OCI-LY1 (cell line): ENCODE data around the gene TMEM233.

Experiments used
- H2AFZ ChIP-seq: fragments of 200-600 bp; sonication (generic), shearing (Covaris generic); 2 replicates; pipeline ENCODE4 v1.6.0; 2014; ENCODE audit warnings: antibody characterized with exemption, mild to moderate bottlenecking, low read length
- H3F3A ChIP-seq: fragments of 200-600 bp; sonication (generic), shearing (Covaris generic); 2 replicates; pipeline ENCODE4 v1.6.0; 2014; ENCODE audit warnings: mild to moderate bottlenecking, antibody characterized with exemption, low read length, moderate library complexity; ENCODE audit not compliant: insufficient read depth
- H3K27ac ChIP-seq: fragments of 200-600 bp; sonication (generic); 2 replicates; pipeline ENCODE4 v1.5.1; 2014; ENCODE audit warnings: low read length, mixed run types, mild to moderate bottlenecking, low read depth; ENCODE audit not compliant: poor library complexity, severe bottlenecking
- H3K27me3 ChIP-seq: fragments of 200-600 bp; sonication (generic); 2 replicates; pipeline ENCODE4 v1.6.0; 2014; ENCODE audit warnings: antibody characterized with exemption, mild to moderate bottlenecking, low read length, moderate library complexity; ENCODE audit not compliant: insufficient read depth
- H3K36me3 ChIP-seq: fragments of 200-600 bp; sonication (generic); 2 replicates; pipeline ENCODE4 v1.6.1; 2014; ENCODE audit warnings: mild to moderate bottlenecking, antibody characterized with exemption, low read length, moderate library complexity, mixed read lengths; ENCODE audit not compliant: insufficient read depth
- H3K4me1 ChIP-seq: fragments of 200-600 bp; sonication (generic); 2 replicates; pipeline ENCODE4 v1.5.1; 2014; ENCODE audit warnings: mild to moderate bottlenecking, low read length, moderate library complexity; ENCODE audit not compliant: insufficient read depth, severe bottlenecking
- H3K4me2 ChIP-seq: fragments of 200-600 bp; sonication (generic), shearing (Covaris generic); 2 replicates; pipeline ENCODE4 v1.6.1; 2014; ENCODE audit warnings: low read length
- H3K4me3 ChIP-seq: fragments of 200-600 bp; sonication (generic); 2 replicates; pipeline ENCODE4 v1.5.1; 2014; ENCODE audit warnings: low read length, low read depth, mild to moderate bottlenecking, mixed read lengths; ENCODE audit not compliant: poor library complexity, severe bottlenecking
- H3K79me2 ChIP-seq: fragments of 200-600 bp; shearing (Covaris generic); 2 replicates; pipeline ENCODE4 v1.6.1; 2016; ENCODE audit warnings: mixed run types, low read length, mixed read lengths; ENCODE audit not compliant: insufficient read depth
- H3K9ac ChIP-seq: fragments of 200-600 bp; sonication (generic), shearing (Covaris generic); 2 replicates; pipeline ENCODE4 v1.6.1; 2014; ENCODE audit warnings: mild to moderate bottlenecking, low read length, mixed read lengths
- H3K9me2 ChIP-seq: fragments of 200-600 bp; sonication (generic), shearing (Covaris generic); 2 replicates; pipeline ENCODE4 v1.6.1; 2014; ENCODE audit warnings: low read depth, mild to moderate bottlenecking, low read length, mixed read lengths
- H3K9me3 ChIP-seq: fragments of 200-600 bp; shearing (Covaris generic); 2 replicates; pipeline ENCODE4 v1.6.1; 2014; ENCODE audit warnings: low read length, mixed read lengths
- H4K20me1 ChIP-seq: fragments of 200-600 bp; sonication (generic), shearing (Covaris generic); 2 replicates; pipeline ENCODE4 v1.6.0; 2016; ENCODE audit warnings: mild to moderate bottlenecking, low read length; ENCODE audit not compliant: insufficient read depth
- CTCF ChIP-seq: fragments of 200-600 bp; sonication (generic), shearing (Covaris generic); IDR thresholded peaks from 2 replicates; pipeline ENCODE4 v1.5.1; 2017; ENCODE audit warnings: mild to moderate bottlenecking, antibody characterized with exemption, low read length, moderate library complexity, mixed read lengths
- EZH2 ChIP-seq: fragments of 200-600 bp; sonication (generic), shearing (Covaris generic); IDR thresholded peaks from 2 replicates; pipeline ENCODE4 v1.8.0; 2017; ENCODE audit warnings: borderline replicate concordance, mixed run types, mild to moderate bottlenecking, antibody characterized with exemption, low read length, moderate library complexity, mixed read lengths

TMEM233 gene

DNA sequence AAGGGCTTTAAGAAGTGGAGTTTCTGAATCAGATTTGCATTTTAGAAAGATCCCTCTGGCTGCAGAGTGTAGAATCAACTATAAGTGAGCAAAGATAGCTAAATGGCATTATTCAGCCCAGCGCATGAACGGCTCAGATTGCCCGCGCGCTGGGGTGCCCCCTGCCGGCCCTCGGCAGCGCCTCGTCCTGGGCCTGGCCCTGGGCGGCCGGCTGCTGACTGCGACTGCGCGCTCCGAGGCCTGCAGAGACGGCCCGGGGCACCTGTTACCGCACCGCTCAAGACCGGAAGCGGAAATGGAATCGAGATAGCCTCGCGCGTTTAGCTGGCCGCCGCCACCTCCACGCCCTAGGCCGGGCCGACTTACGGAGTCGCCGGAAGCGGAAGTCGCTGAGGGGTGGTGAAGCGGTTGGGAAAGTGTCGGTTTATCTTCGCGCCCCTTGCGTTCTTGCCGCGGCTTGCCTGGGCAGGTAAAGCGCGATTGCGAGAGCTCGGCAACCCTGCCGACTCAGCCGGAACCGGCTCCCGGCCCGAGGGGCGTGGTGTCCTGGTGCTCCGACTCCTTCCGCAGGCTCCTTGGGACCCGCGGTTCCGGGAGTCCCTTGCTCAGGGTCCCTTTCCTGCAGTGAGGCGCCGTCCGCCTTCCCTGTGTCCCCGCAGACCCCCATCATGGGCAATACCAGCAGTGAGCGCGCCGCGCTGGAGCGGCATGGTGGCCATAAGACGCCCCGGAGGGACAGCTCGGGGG lies 74.2 kb downstream of the TMEM233 start, which contains the start of gene PRKAB1:
Gene PRKAB1, plus strand, starts transcription at position 557 of the 747 bp plus-strand sequence. Its CDS starts 112 bp downstream, at position 669.
- TF ChIP-seq CTCF, result peak; percentile 97
- TF ChIP-seq EZH2, result no peak
- Histone ChIP-seq H3K27ac (peak within 1 kb of the TSS; percentile 89), H3K4me1 (peaks cover 34% of the 10 kb centered on the region), H3K4me3 (peak within 1 kb of the TSS; percentile 97), H2AFZ (peak within 1 kb of the TSS; percentile 95), H3K4me2 (peak within 1 kb of the TSS; percentile 91), H3K36me3 (peaks cover 34% of the 10 kb centered on the region), H3K9me2 (no peaks in the 10 kb centered on the region), H4K20me1 (no peaks in the 10 kb centered on the region), H3K27me3 (no peaks in the 10 kb centered on the region), H3K9me3 (no peaks in the 10 kb centered on the region), H3F3A (no peaks in the 10 kb centered on the region), H3K9ac (peak within 1 kb of the TSS; percentile 99), H3K79me2 (peaks cover 11% of the 10 kb centered on the region; the same call in 1 of the 2 replicates)

- no peaks in the 10 kb centered on the region for H3K27me3 ChIP-seq
- H3K9me3 ChIP-seq, result no peaks in the 10 kb centered on the region
- peaks cover 40% of the 10 kb centered on the region for H3K36me3 ChIP-seq
- H3K9me2 ChIP-seq, result no peaks in the 10 kb centered on the region
- H2AFZ ChIP-seq, result no peak overlapping the region
- H3K4me1 ChIP-seq, result peaks cover 34% of the 10 kb centered on the region
- H3K79me2 ChIP-seq, result peaks cover 11% of the 10 kb centered on the region; the same call in 1 of the 2 replicates
- peak overlapping the region; percentile 97 for H3K4me3 ChIP-seq
- no peaks in the 10 kb centered on the region for H3F3A ChIP-seq
- H3K9ac ChIP-seq, result peak overlapping the region; percentile 99
- H3K27ac ChIP-seq, result peak overlapping the region; percentile 89
- TF ChIP-seq EZH2, result no peak
- no peak for TF ChIP-seq CTCF
- peak overlapping the region; percentile 72 for H3K4me2 ChIP-seq
- H4K20me1 ChIP-seq, result no peaks in the 10 kb centered on the region
Observed at GRCh38 chr12:119668324-119668841, 74.8 kb downstream of the TMEM233 start.

DNA sequence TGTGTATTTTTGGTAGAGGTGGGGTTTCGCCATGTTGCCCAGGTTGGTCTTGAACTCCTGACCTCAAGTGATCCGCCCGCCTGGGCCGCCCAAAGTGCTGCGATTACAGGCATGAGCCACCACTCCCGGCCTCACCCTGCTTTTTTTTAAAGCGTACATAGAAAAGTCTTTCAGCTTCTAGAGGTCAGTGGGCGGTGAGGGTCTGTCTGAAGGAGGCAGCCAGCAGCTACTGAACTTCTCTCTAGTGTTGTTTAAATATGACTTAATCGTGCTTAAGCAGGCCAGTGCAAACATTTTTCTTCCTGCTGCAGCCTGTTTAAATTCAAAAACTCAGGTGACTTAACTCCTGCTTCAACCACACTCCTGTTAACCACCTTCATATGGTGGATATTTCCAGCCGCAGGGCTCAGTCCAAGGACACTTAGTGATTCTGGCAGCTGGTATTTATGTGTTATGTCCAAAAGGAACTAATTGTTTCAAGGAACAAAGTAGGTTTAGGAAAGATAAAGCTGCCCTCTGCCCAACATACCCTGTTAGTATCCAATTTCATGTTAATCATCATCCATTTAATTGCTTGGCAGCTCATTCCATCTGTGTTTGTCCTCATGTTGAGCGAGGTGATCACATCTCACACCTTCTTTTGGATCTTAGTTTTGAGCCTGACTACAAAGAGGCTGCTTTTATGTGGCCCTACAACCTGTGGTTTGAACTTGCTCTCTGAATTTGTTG lies 76.3 kb downstream of the TMEM233 start:
- Histone ChIP-seq H2AFZ (no peak overlapping the region), H4K20me1 (no peaks in the 10 kb centered on the region), H3K36me3 (peaks cover 55% of the 10 kb centered on the region), H3K4me1 (peaks cover 34% of the 10 kb centered on the region), H3K4me3 (peak overlapping the region; percentile 97), H3K27me3 (no peaks in the 10 kb centered on the region), H3K9ac (peak overlapping the region; percentile 9; the same call in 1 of the 2 replicates), H3K27ac (peak overlapping the region; percentile 15), H3K79me2 (peaks cover 11% of the 10 kb centered on the region; the same call in 1 of the 2 replicates), H3F3A (no peaks in the 10 kb centered on the region), H3K9me2 (no peaks in the 10 kb centered on the region), H3K9me3 (no peaks in the 10 kb centered on the region), H3K4me2 (peak overlapping the region; percentile 72)
- TF ChIP-seq CTCF, result no peak
